MM.1S (cell line): ENCODE measurements around the gene ACOT4.
"Not testable (repeated sequence)": the region's sequence is repeated elsewhere in the genome, so short reads cannot be mapped to it uniquely, and the experiment has no call there.

Source experiments
- EZH2 ChIP-seq: fragments of 300-600 bp; sonication (generic); optimal IDR thresholded peaks from 2 replicates; pipeline ENCODE3; 2017; ENCODE audit warnings: low read depth, mild to moderate bottlenecking, antibody characterized with exemption, low read length, mixed read lengths
- EZH2phosphoT487 ChIP-seq: fragments of 300-600 bp; sonication (generic); IDR thresholded peaks from 2 replicates; pipeline ENCODE4 v1.6.1; 2018; ENCODE audit warnings: antibody characterized with exemption, low read length
- TF ChIP-seq, protein P1 (sequence below): fragments of 300-600 bp; sonication (generic); IDR thresholded peaks from 2 replicates; pipeline ENCODE4 v1.5.1; 2016; ENCODE audit warnings: antibody characterized with exemption, low read length, mixed read lengths

DNA sequence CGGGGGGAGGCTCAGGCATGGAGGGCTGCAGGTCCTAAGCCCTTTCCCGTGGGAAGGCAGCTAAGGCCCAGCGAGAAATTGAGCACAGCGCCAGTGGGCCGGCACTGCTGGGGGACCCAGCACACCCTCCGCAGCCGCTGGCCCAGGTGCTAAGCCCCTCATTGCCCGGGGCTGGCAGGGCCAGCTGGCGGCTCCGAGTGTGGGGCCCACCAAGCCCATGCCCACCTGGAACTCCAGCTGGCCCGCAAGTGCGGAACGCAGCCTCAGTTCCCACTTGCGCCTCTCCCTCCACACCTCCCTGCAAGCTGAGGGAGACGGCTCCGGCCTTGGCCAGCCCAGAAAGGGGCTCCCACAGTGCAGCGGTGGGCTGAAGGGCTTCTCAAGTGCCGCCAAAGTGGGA is 25.2 kb upstream of the ACOT4 start:
- TF ChIP-seq, protein P1, sequence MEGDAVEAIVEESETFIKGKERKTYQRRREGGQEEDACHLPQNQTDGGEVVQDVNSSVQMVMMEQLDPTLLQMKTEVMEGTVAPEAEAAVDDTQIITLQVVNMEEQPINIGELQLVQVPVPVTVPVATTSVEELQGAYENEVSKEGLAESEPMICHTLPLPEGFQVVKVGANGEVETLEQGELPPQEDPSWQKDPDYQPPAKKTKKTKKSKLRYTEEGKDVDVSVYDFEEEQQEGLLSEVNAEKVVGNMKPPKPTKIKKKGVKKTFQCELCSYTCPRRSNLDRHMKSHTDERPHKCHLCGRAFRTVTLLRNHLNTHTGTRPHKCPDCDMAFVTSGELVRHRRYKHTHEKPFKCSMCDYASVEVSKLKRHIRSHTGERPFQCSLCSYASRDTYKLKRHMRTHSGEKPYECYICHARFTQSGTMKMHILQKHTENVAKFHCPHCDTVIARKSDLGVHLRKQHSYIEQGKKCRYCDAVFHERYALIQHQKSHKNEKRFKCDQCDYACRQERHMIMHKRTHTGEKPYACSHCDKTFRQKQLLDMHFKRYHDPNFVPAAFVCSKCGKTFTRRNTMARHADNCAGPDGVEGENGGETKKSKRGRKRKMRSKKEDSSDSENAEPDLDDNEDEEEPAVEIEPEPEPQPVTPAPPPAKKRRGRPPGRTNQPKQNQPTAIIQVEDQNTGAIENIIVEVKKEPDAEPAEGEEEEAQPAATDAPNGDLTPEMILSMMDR: not testable (repeated sequence)
- not testable (repeated sequence) for TF ChIP-seq EZH2, EZH2phosphoT487
